Activated naive CD4-positive, alpha-beta T cell treated with anti-CD3 and anti-CD28 coated beads, Interleukin-2, amount 10 ng/mL, durations not matched to agents 7 days and 5 days (primary cell): ENCODE data around the gene PLD1.

ENCODE experiments used
- CTCF ChIA-PET: fragments of 350-600 bp; sonication (Branson Sonifier 250); formaldehyde crosslinking; loops from one replicate; lab custom pipeline; 2021; ENCODE audit warnings: antibody characterized with exemption; lab: Charles Lee
- DNase-seq: peaks from one replicate; pipeline ENCODE4 v3.0.0-alpha.2; 2020
- H3K27ac Mint-ChIP-seq: one replicate; pipeline ENCODE4 v1.8.0; 2021; ENCODE audit warnings: mild to moderate bottlenecking, moderate library complexity, mixed read lengths
- H3K27me3 Mint-ChIP-seq: one replicate; pipeline ENCODE4 v1.8.0; 2021; ENCODE audit warnings: mild to moderate bottlenecking, mixed read lengths
- H3K36me3 Mint-ChIP-seq: one replicate; pipeline ENCODE4 v1.8.0; 2021; ENCODE audit warnings: mixed read lengths
- H3K4me1 Mint-ChIP-seq: one replicate; pipeline ENCODE4 v1.8.0; 2021; ENCODE audit warnings: mixed read lengths
- H3K4me3 Mint-ChIP-seq: one replicate; pipeline ENCODE4 v1.8.0; 2021; ENCODE audit warnings: mild to moderate bottlenecking, moderate library complexity, mixed read lengths
- H3K9me3 Mint-ChIP-seq: one replicate; pipeline ENCODE4 v1.8.0; 2021; ENCODE audit warnings: mixed read lengths

The PLD1 gene

GRCh38 chr3:171772427-171773056 is 37.7 kb downstream of the PLD1 start:
- Mint-ChIP-seq H3K27ac (no peak overlapping the region), H3K27me3 (peaks cover 8% of the 10 kb centered on the region), H3K9me3 (no peaks in the 10 kb centered on the region), H3K36me3 (no peaks in the 10 kb centered on the region), H3K4me1 (no peaks in the 10 kb centered on the region), H3K4me3 (no peak overlapping the region)
- CTCF ChIA-PET: interaction anchor here (0.7 to 3.2 kb wide), 27 partner anchors 8 to 963 kb away, joined by 3 to 26 read pairs (median 4); partner anchors contain the start of gene PLD1
- peak; percentile 67 for DNase-seq

- Mint-ChIP-seq H3K36me3 (no peaks in the 10 kb centered on the region), H3K27me3 (peaks cover 8% of the 10 kb centered on the region), H3K4me3 (no peak overlapping the region), H3K4me1 (no peaks in the 10 kb centered on the region), H3K27ac (no peak overlapping the region), H3K9me3 (no peaks in the 10 kb centered on the region)
- CTCF ChIA-PET: interaction anchor here (0.8 to 3.2 kb wide), 16 partner anchors 8 to 809 kb away, joined by 3 to 26 read pairs (median 8); no protein-coding TSS in a partner anchor
- DNase-seq: no peak
Observed at GRCh38 chr3:171770689-171771620, 39.3 kb downstream of the PLD1 start.

DNA sequence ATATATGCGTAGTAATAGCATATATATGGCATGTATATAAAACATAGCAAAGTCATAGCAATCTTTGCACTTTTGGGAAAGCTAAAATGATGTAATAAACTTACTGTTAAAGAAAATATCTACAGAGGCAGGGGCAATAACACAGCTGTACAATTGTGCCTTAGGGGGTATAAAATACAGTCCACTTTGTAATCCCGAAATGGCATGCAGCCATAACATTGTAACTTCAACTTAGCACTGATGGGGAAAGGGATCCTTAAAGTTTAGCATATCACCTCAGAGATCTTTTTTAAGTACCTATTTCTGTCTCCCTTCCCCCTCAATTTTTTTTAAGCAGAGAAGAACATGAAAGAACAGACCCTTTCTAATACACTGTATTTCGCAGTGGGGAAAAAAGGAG is 40.8 kb downstream of the PLD1 start:
- no peaks in the 10 kb centered on the region for H3K36me3 Mint-ChIP-seq
- peaks cover 13% of the 10 kb centered on the region for H3K27me3 Mint-ChIP-seq
- H3K27ac Mint-ChIP-seq: no peak overlapping the region
- CTCF ChIA-PET: no interaction called here
- H3K4me1 Mint-ChIP-seq: no peaks in the 10 kb centered on the region
- H3K4me3 Mint-ChIP-seq: no peak overlapping the region
- no peak for DNase-seq
- H3K9me3 Mint-ChIP-seq: no peaks in the 10 kb centered on the region

DNA sequence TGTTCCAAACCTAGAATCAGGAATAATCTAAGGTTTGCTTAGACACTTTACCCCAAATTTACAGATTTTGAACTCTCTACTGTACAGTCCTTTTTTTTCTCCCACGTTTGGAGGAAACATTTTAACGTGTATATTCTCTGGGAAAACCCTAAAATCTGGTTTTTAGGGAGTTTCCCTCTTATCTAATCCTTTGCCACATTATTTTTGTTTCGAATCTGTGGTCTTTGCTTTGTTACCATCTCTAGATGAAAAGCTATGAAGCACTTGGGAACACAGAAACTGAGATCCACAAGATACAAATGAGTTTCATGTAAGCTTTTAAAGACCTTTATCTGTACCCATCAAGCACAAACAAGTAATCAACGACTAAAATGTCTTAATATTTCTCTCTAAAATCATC is 41.3 kb downstream of the PLD1 start:
- H3K27me3 Mint-ChIP-seq: peaks cover 14% of the 10 kb centered on the region
- DNase-seq: no peak
- no peaks in the 10 kb centered on the region for H3K4me1 Mint-ChIP-seq
- H3K36me3 Mint-ChIP-seq: no peaks in the 10 kb centered on the region
- CTCF ChIA-PET: no interaction called here
- H3K9me3 Mint-ChIP-seq: no peaks in the 10 kb centered on the region
- H3K27ac Mint-ChIP-seq: no peak overlapping the region
- H3K4me3 Mint-ChIP-seq: no peak overlapping the region

- CTCF ChIA-PET: no interaction called here
- DNase-seq: no peak
- no peaks in the 10 kb centered on the region for H3K9me3 Mint-ChIP-seq
- no peaks in the 10 kb centered on the region for H3K4me1 Mint-ChIP-seq
- H3K27me3 Mint-ChIP-seq: peaks cover 14% of the 10 kb centered on the region
- no peak overlapping the region for H3K4me3 Mint-ChIP-seq
- H3K36me3 Mint-ChIP-seq: no peaks in the 10 kb centered on the region
- H3K27ac Mint-ChIP-seq: no peak overlapping the region
Observed at GRCh38 chr3:171768281-171768900, 41.9 kb downstream of the PLD1 start.

DNA sequence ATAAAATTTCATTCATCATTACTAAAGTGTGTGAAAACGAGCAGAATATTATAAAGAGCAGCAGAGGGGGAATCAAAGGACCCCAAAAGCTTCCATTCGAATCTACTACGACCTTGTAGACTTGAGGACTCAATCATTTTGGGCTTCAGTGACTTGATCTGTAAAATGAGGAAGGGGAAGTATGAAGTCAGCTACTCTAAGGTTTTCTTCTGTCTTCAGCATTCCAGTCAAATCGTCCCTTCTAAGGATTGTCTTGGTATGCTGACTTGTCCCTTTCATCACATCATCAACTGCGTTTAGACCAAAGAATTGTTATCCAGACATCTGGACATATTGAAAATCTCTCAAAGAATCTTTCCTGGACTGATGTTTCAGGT is 44.8 kb downstream of the PLD1 start:
- Mint-ChIP-seq H3K4me3 (no peak overlapping the region), H3K9me3 (no peaks in the 10 kb centered on the region), H3K36me3 (no peaks in the 10 kb centered on the region), H3K27me3 (peaks cover 16% of the 10 kb centered on the region), H3K27ac (no peak overlapping the region), H3K4me1 (no peaks in the 10 kb centered on the region)
- no peak for DNase-seq
- CTCF ChIA-PET: interaction anchor here (0.9 kb wide), 1 partner anchor 10 kb away, joined by 3 read pairs; no protein-coding TSS in a partner anchor

DNA sequence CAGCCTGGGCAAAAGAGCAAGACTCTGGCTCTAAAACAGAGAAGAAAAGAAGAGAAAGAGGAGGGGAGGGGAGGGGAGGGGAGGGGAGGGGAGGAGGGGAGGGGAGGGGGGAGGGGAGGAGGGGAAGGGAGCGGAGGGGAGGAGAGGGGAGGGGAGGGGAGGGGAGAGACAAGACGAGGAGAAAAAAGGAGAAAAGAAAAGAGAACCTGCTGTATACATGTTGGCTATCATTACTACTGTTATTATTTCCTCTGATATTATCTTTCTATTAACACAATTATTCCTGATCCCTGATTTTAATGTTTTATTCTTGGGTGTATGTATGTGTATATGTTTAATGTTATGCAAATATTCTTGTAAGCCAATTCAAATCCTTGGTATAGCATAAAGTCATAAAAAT is 46.9 kb downstream of the PLD1 start:
- Mint-ChIP-seq H3K9me3 (no peaks in the 10 kb centered on the region), H3K4me3 (no peak overlapping the region), H3K27me3 (peaks cover 19% of the 10 kb centered on the region), H3K36me3 (no peaks in the 10 kb centered on the region), H3K4me1 (no peaks in the 10 kb centered on the region), H3K27ac (no peak overlapping the region)
- CTCF ChIA-PET: interaction anchor here (1.0 to 1.4 kb wide), 2 partner anchors 7 to 9 kb away, joined by 5 read pairs; no protein-coding TSS in a partner anchor
- no peak for DNase-seq

DNA sequence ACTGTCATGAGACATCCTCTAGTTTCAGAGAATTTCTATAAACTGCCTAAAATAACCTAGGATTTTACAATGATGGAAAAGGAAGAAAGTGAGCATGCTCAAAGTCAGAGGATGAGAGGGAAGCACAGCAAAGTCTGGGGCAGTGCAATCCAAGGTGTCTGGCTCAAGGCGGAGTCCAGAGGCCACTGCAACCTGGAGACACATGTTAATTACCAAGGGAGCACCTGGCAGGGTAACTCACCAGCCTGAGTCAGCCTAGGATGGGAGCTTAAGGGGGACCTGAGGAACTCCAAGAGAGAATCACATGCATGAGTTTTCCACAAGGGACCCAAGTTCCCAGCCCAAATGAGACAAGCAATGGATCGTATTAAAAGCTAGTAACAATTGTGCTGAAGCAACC is 49.8 kb downstream of the PLD1 start:
- Mint-ChIP-seq H3K4me1 (no peaks in the 10 kb centered on the region), H3K27me3 (peaks cover 21% of the 10 kb centered on the region), H3K9me3 (no peaks in the 10 kb centered on the region), H3K27ac (no peak overlapping the region), H3K36me3 (no peaks in the 10 kb centered on the region), H3K4me3 (no peak overlapping the region)
- no peak for DNase-seq
- CTCF ChIA-PET: no interaction called here

- Mint-ChIP-seq H3K27me3 (peaks cover 13% of the 10 kb centered on the region), H3K27ac (no peak overlapping the region), H3K4me3 (no peak overlapping the region), H3K4me1 (no peaks in the 10 kb centered on the region), H3K9me3 (no peaks in the 10 kb centered on the region), H3K36me3 (no peaks in the 10 kb centered on the region)
- no peak for DNase-seq
- CTCF ChIA-PET: interaction anchor here (1.1 to 1.5 kb wide), 2 partner anchors 14 to 62 kb away, joined by 3 to 9 read pairs; no protein-coding TSS in a partner anchor
Observed at GRCh38 chr3:171758109-171758508, 52.2 kb downstream of the PLD1 start.

GRCh38 chr3:171757361-171758034 is 52.8 kb downstream of the PLD1 start:
- H3K36me3 Mint-ChIP-seq: no peaks in the 10 kb centered on the region
- H3K27me3 Mint-ChIP-seq: peaks cover 12% of the 10 kb centered on the region
- CTCF ChIA-PET: interaction anchor here (1.1 to 1.5 kb wide), 2 partner anchors 15 to 61 kb away, joined by 3 to 9 read pairs; no protein-coding TSS in a partner anchor
- no peak for DNase-seq
- no peaks in the 10 kb centered on the region for H3K4me1 Mint-ChIP-seq
- H3K4me3 Mint-ChIP-seq: no peak overlapping the region
- H3K27ac Mint-ChIP-seq: no peak overlapping the region
- H3K9me3 Mint-ChIP-seq: no peaks in the 10 kb centered on the region

GRCh38 chr3:171755656-171756055 is 54.6 kb downstream of the PLD1 start:
- Mint-ChIP-seq H3K36me3 (no peaks in the 10 kb centered on the region), H3K4me1 (no peaks in the 10 kb centered on the region), H3K27ac (no peak overlapping the region), H3K9me3 (no peaks in the 10 kb centered on the region), H3K4me3 (no peak overlapping the region), H3K27me3 (peaks cover 8% of the 10 kb centered on the region)
- DNase-seq: no peak
- CTCF ChIA-PET: interaction anchor here (0.6 to 1.0 kb wide), 2 partner anchors 9 to 916 kb away, joined by 3 read pairs; no protein-coding TSS in a partner anchor

DNA sequence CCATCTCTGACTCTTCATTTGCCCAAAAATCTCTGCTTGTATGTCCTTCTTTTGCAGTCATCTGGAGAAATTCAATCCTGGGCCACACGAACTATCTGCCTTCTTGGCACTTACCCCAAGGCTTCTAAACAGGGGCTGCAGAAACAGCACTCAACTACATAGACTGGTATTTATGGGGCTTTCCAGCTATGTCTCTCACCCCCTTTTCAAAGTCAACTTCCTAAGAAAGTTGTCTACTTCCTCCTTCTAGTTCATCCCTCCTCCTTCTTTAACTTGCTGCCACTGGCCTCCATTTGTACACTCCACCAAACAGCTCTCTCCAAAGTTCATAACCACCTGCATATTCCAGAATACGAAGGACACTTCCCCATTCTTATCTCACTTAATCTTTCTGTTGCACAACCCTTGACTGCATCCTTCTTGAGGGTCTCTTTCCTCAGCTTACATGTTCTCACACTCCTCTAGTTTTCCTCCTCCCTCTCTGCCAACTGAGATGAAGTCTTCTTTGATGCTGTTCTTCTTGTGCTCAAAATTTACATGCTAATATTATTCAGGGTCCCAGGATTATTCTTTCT is 55.2 kb downstream of the PLD1 start:
- no peak overlapping the region for H3K4me3 Mint-ChIP-seq
- no peaks in the 10 kb centered on the region for H3K36me3 Mint-ChIP-seq
- H3K4me1 Mint-ChIP-seq: no peaks in the 10 kb centered on the region
- no peaks in the 10 kb centered on the region for H3K9me3 Mint-ChIP-seq
- CTCF ChIA-PET: interaction anchor here (1.0 kb wide), 1 partner anchor 917 kb away, joined by 3 read pairs; no protein-coding TSS in a partner anchor
- H3K27me3 Mint-ChIP-seq: peaks cover 4% of the 10 kb centered on the region
- DNase-seq: no peak
- no peak overlapping the region for H3K27ac Mint-ChIP-seq

- Mint-ChIP-seq H3K9me3 (no peaks in the 10 kb centered on the region), H3K4me3 (no peak overlapping the region), H3K27ac (no peak overlapping the region), H3K27me3 (peaks cover 4% of the 10 kb centered on the region), H3K4me1 (no peaks in the 10 kb centered on the region), H3K36me3 (no peaks in the 10 kb centered on the region)
- CTCF ChIA-PET: no interaction called here
- no peak for DNase-seq
Observed at GRCh38 chr3:171753665-171754408, 56.4 kb downstream of the PLD1 start.
